A549 (cell line): ENCODE results near the gene SMAD3. TPM values are rescaled to one million over a fixed set of nuclear protein-coding genes. Genes with fewer than 3 reads are reported as not detected.
A peak's percentile ranks its signal among the peaks of the same experiment; 100 is the strongest.

Source experiments
- ATOH8 ChIP-seq: fragments of 250-450 bp; sonication (Bioruptor Pico); IDR thresholded peaks from 2 replicates; pipeline ENCODE4 v1.5.0; 2020; ENCODE audit warnings: low read depth, mild to moderate bottlenecking, moderate library complexity
- BHLHE40 ChIP-seq: IDR thresholded peaks from 2 replicates; pipeline ENCODE4 v1.6.1; 2012; ENCODE audit warnings: low read depth, low read length, inconsistent platforms
- CEBPB ChIP-seq, 2 experiments: fragments of >200 bp in 1 of 2; sonication (Bioruptor Twin) in 1 of 2; formaldehyde crosslinking in 1 of 2; IDR thresholded peaks; 2 replicates each; pipeline ENCODE4 v1.6.1; 2012 to 2016
- CHD4 ChIP-seq: fragments of 200-600 bp; sonication (generic); IDR thresholded peaks from 2 replicates; pipeline ENCODE4 v1.6.1; 2016; ENCODE audit warnings: antibody characterized with exemption, mild to moderate bottlenecking, borderline replicate concordance
- CTCF ChIP-seq: fragments of >200 bp; sonication (Bioruptor Twin); formaldehyde crosslinking; IDR thresholded peaks from 3 replicates; pipeline ENCODE4 v1.5.1; 2016
- EHMT2 ChIP-seq: fragments of 200-600 bp; sonication (generic); IDR thresholded peaks from 2 replicates; pipeline ENCODE4 v1.6.1; 2016; ENCODE audit warnings: antibody characterized with exemption, low read depth, mild to moderate bottlenecking, moderate library complexity
- EP300 ChIP-seq, 2 experiments: fragments of >200 bp; sonication (Bioruptor Twin); formaldehyde crosslinking; IDR thresholded peaks; 2 replicates in 1 of 2; 3 replicates in 1 of 2; pipeline ENCODE4 v1.6.1; 2016 to 2017
- FOSB ChIP-seq: fragments of 250-450 bp; sonication (Bioruptor Pico); IDR thresholded peaks from 2 replicates; pipeline ENCODE4 v1.5.0; 2020; ENCODE audit warnings: mild to moderate bottlenecking, moderate library complexity
- FOSL2 ChIP-seq, 2 experiments: fragments of 450-650 bp in 1 of 2; fragments of >200 bp in 1 of 2; sonication (Bioruptor Twin) in 1 of 2; formaldehyde crosslinking; IDR thresholded peaks; 2 replicates each; pipeline versions ENCODE4 v1.5.0 to v1.6.1; 2016 to 2020; ENCODE audit warnings: mild to moderate bottlenecking in 1 of 2, moderate library complexity in 1 of 2
- GATA3 ChIP-seq: IDR thresholded peaks from 2 replicates; pipeline ENCODE4 v1.6.1; 2012; ENCODE audit warnings: borderline replicate concordance
- HDAC2 ChIP-seq: fragments of 200-600 bp; sonication (generic); IDR thresholded peaks from 2 replicates; pipeline ENCODE4 v1.6.1; 2016
- HOXA7 ChIP-seq: fragments of 250-450 bp; sonication (Bioruptor Pico); IDR thresholded peaks from 2 replicates; pipeline ENCODE4 v1.5.0; 2020; ENCODE audit warnings: mild to moderate bottlenecking, moderate library complexity
- JUNB ChIP-seq: fragments of >200 bp; sonication (Bioruptor Twin); formaldehyde crosslinking; IDR thresholded peaks from 2 replicates; pipeline ENCODE4 v1.6.1; 2016
- KDM1A ChIP-seq: fragments of 200-600 bp; sonication (generic); IDR thresholded peaks from 2 replicates; pipeline ENCODE4 v1.6.1; 2016; ENCODE audit warnings: low read depth, mild to moderate bottlenecking
- MAX ChIP-seq: IDR thresholded peaks from 2 replicates; pipeline ENCODE4 v1.6.1; 2012
- MAZ ChIP-seq: fragments of 150-350 bp; IDR thresholded peaks from 2 replicates; pipeline ENCODE4 v1.6.1; 2014; ENCODE audit warnings: antibody characterized with exemption, low read depth, low read length, borderline replicate concordance
- MYC ChIP-seq: IDR thresholded peaks from 2 replicates; pipeline ENCODE4 v1.6.1; 2012; ENCODE audit warnings: mild to moderate bottlenecking, inconsistent platforms, low read length, improper control_type of control experiment, borderline replicate concordance
- NFE2L2 ChIP-seq: fragments of 150-350 bp; conservative IDR thresholded peaks from 2 replicates; pipeline ENCODE4 v1.6.1; 2014; ENCODE audit warnings: low read length
- NR3C1 ChIP-seq: fragments of >200 bp; sonication (Bioruptor Twin); formaldehyde crosslinking; IDR thresholded peaks from 3 replicates; pipeline ENCODE4 v1.6.1; 2017
- POLR2A ChIP-seq: IDR thresholded peaks from 2 replicates; pipeline ENCODE4 v1.6.1; 2012; ENCODE audit warnings: mild to moderate bottlenecking, low read length
- RAD21 ChIP-seq, 2 experiments: fragments of >200 bp in 1 of 2; sonication (Bioruptor Twin) in 1 of 2; formaldehyde crosslinking in 1 of 2; IDR thresholded peaks in 1 of 2; conservative IDR thresholded peaks in 1 of 2; 2 replicates in 1 of 2; 3 replicates in 1 of 2; pipeline ENCODE4 v1.6.1; 2012 to 2018; ENCODE audit warnings: inconsistent platforms in 1 of 2
- RCOR1 ChIP-seq: fragments of 150-350 bp; IDR thresholded peaks from 2 replicates; pipeline ENCODE4 v1.6.1; 2014; ENCODE audit warnings: antibody characterized with exemption, low read length, low read depth
- RFX5 ChIP-seq: fragments of 450-650 bp; IDR thresholded peaks from 2 replicates; pipeline ENCODE4 v1.7.1; 2014; ENCODE audit warnings: antibody characterized with exemption, mild to moderate bottlenecking, moderate library complexity
- SMC3 ChIP-seq: fragments of >200 bp; sonication (Bioruptor Twin); formaldehyde crosslinking; IDR thresholded peaks from 3 replicates; pipeline ENCODE4 v1.6.1; 2018; ENCODE audit warnings: inconsistent platforms
- TFCP2L1 ChIP-seq: fragments of 250-450 bp; sonication (Bioruptor Pico); IDR thresholded peaks from 2 replicates; pipeline ENCODE4 v1.5.0; 2021; ENCODE audit warnings: mild to moderate bottlenecking
- USF2 ChIP-seq: fragments of 450-650 bp; IDR thresholded peaks from 2 replicates; pipeline ENCODE4 v1.6.1; 2014; ENCODE audit warnings: antibody characterized with exemption
- ZC3H11A ChIP-seq: fragments of 450-650 bp; IDR thresholded peaks from 2 replicates; pipeline ENCODE4 v1.6.1; 2014; ENCODE audit warnings: antibody characterized with exemption, mild to moderate bottlenecking
- ZNF302 ChIP-seq: fragments of 250-450 bp; sonication (Bioruptor Pico); IDR thresholded peaks from 2 replicates; pipeline ENCODE4 v1.9.0; 2021; ENCODE audit warnings: inconsistent platforms, mild to moderate bottlenecking, moderate library complexity
- polyA plus RNA-seq, 4 experiments: library from polyadenylated mRNA; depleted of rRNA in 3 of 4; stranded (reverse); fragments of >200 nt; fragmentation: RNase III in 1 of 4; extraction: RNeasy Plus Mini Kit Qiagen cat#74134 plus additional on column Dnase treatment in 1 of 4; gene quantifications; 2 replicates in 3 of 4; 3 replicates in 1 of 4; pipeline ENCODE4 v1.2.3, GENCODE V29; 2011 to 2017
- TF ChIP-seq, protein P1 (sequence below): IDR thresholded peaks from 2 replicates; pipeline ENCODE4 v1.6.1; 2012; ENCODE audit warnings: low read depth, borderline replicate concordance
- TF ChIP-seq, protein P2 (sequence below): fragments of >200 bp; sonication (Bioruptor Twin); formaldehyde crosslinking; IDR thresholded peaks from 3 replicates; pipeline ENCODE4 v1.6.1; 2016
- TF ChIP-seq, protein P3 (sequence below): fragments of 200-600 bp; sonication (generic); IDR thresholded peaks from 2 replicates; pipeline ENCODE4 v1.6.1; 2016; ENCODE audit warnings: antibody characterized with exemption, mild to moderate bottlenecking, moderate library complexity
- TF ChIP-seq, protein P4 (sequence below): fragments of 150-350 bp; IDR thresholded peaks from 2 replicates; pipeline ENCODE4 v1.6.1; 2014; ENCODE audit warnings: low read depth, mild to moderate bottlenecking, low read length

SMAD3 gene
- polyA plus RNA-seq, 2 of the 4 experiments (the other 2 are of a cell fraction) = 74.6 to 77.2 TPM

DNA sequence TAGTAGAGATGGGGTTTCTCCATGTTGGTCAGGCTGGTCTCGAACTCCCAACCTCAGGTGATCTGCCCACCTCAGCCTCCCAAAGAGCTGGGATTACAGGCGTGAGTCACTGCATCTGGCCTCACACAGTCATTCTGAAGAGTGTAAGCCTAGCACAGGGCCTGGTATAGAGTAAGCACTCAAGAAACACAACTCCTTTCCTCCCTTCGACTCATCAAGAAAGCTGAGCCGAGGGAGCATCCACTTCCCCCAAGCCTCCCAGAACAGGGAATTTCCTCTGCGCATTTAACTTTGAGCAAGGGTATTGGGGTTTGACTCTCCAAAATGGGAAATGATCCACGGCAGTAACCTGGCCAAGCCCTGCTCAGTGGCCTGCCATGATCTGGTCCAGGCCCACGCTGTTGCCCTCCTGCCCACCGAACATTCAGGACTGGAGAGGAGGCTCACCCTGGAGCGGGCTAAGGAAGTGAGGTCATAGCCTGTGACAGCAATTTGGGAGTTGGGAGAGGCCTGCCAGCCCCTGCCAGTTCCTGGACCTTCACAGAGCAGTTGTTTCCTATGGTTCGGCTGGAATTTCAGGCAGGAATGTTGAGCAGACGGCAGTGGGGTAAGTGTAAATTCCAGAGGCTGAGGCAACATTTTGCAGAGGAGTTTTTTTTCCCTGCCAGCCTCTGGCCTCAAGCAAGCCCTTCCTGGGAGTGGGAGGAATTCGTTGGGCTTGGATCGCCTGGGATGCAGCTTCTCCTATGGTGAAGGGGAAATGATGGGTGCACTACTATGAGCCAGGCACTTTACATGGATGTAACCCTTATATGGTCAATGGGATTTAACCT is 21.2 kb upstream of the SMAD3 start (continued):
- TF ChIP-seq CTCF (no peak), CHD4 (no peak), NR3C1 (no peak), SMC3 (peak; percentile 26; the same call in 2 of the 3 replicates), USF2 (no peak), MYC (no peak), ZC3H11A (no peak), FOSB (CRISPR knock-in tag) (no peak), MAZ (no peak), BHLHE40 (no peak), KDM1A (no peak), RAD21 (conservative IDR thresholded peaks at IDR 0.05 in 1 of 2, IDR thresholded peaks at IDR 0.05 in 1 of 2) (no peak; a peak in 1 of 5 replicates), EP300 (IDR thresholded peaks at IDR 0.05) (peak; percentile 32 to 63; a peak in 2 of 5 replicates), MAX (peak; percentile 67), TFCP2L1 (CRISPR knock-in tag) (no peak), RFX5 (no peak), NFE2L2 (no peak), HOXA7 (CRISPR knock-in tag) (no peak), CEBPB (IDR thresholded peaks at IDR 0.05) (peak; percentile 73 to 91; a peak in 3 of 4 replicates), GATA3 (peak; percentile 75), RCOR1 (no peak), ATOH8 (CRISPR knock-in tag) (0 out of 2 replicates have a peak, but pooled peaks have one; percentile 57), FOSL2 (IDR thresholded peaks at IDR 0.05) (no peak), FOSL2 (CRISPR knock-in tag; IDR thresholded peaks at IDR 0.05) (peak; percentile 69), POLR2A (no peak), JUNB (no peak), HDAC2 (no peak), ZNF302 (CRISPR knock-in tag) (peak; percentile 55; the same call in 1 of the 2 replicates), EHMT2 (no peak)
- TF ChIP-seq, protein P1, sequence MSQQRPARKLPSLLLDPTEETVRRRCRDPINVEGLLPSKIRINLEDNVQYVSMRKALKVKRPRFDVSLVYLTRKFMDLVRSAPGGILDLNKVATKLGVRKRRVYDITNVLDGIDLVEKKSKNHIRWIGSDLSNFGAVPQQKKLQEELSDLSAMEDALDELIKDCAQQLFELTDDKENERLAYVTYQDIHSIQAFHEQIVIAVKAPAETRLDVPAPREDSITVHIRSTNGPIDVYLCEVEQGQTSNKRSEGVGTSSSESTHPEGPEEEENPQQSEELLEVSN = peak; percentile 66; the same call in 1 of the 2 replicates
- TF ChIP-seq, protein P2, sequence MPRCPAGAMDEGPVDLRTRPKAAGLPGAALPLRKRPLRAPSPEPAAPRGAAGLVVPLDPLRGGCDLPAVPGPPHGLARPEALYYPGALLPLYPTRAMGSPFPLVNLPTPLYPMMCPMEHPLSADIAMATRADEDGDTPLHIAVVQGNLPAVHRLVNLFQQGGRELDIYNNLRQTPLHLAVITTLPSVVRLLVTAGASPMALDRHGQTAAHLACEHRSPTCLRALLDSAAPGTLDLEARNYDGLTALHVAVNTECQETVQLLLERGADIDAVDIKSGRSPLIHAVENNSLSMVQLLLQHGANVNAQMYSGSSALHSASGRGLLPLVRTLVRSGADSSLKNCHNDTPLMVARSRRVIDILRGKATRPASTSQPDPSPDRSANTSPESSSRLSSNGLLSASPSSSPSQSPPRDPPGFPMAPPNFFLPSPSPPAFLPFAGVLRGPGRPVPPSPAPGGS = 0 out of 3 replicates have a peak, but pooled peaks have one; percentile 28
- TF ChIP-seq, protein P3, sequence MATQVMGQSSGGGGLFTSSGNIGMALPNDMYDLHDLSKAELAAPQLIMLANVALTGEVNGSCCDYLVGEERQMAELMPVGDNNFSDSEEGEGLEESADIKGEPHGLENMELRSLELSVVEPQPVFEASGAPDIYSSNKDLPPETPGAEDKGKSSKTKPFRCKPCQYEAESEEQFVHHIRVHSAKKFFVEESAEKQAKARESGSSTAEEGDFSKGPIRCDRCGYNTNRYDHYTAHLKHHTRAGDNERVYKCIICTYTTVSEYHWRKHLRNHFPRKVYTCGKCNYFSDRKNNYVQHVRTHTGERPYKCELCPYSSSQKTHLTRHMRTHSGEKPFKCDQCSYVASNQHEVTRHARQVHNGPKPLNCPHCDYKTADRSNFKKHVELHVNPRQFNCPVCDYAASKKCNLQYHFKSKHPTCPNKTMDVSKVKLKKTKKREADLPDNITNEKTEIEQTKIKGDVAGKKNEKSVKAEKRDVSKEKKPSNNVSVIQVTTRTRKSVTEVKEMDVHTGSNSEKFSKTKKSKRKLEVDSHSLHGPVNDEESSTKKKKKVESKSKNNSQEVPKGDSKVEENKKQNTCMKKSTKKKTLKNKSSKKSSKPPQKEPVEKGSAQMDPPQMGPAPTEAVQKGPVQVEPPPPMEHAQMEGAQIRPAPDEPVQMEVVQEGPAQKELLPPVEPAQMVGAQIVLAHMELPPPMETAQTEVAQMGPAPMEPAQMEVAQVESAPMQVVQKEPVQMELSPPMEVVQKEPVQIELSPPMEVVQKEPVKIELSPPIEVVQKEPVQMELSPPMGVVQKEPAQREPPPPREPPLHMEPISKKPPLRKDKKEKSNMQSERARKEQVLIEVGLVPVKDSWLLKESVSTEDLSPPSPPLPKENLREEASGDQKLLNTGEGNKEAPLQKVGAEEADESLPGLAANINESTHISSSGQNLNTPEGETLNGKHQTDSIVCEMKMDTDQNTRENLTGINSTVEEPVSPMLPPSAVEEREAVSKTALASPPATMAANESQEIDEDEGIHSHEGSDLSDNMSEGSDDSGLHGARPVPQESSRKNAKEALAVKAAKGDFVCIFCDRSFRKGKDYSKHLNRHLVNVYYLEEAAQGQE = no peak
- TF ChIP-seq, protein P4, sequence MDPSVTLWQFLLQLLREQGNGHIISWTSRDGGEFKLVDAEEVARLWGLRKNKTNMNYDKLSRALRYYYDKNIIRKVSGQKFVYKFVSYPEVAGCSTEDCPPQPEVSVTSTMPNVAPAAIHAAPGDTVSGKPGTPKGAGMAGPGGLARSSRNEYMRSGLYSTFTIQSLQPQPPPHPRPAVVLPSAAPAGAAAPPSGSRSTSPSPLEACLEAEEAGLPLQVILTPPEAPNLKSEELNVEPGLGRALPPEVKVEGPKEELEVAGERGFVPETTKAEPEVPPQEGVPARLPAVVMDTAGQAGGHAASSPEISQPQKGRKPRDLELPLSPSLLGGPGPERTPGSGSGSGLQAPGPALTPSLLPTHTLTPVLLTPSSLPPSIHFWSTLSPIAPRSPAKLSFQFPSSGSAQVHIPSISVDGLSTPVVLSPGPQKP = no peak
